ENCODE results near the gene PRDX6.
"Not testable (repeated sequence)": the region's sequence is repeated elsewhere in the genome, so short reads cannot be mapped to it uniquely, and the experiment has no call there.

Gene PRDX6

GRCh38 chr1:173477286-173478093 is at the start of gene PRDX6:
PRDX6 (plus strand) TSS chr1:173477335; CDS start chr1:173477398, 63 bp downstream.
- no peak for DNase-seq

GRCh38 chr1:173429471-173430402 is 47.4 kb upstream of the PRDX6 start:
- peak; percentile 71 for DNase-seq

GRCh38 chr1:173430677-173431303 is 46.3 kb upstream of the PRDX6 start:
- DNase-seq = no peak

- peak; percentile 88 for DNase-seq
Observed at GRCh38 chr1:173431304-173432045, 45.7 kb upstream of the PRDX6 start.

- DNase-seq = no peak
Observed at GRCh38 chr1:173432331-173432730, 44.8 kb upstream of the PRDX6 start.

GRCh38 chr1:173433751-173434326 is 43.3 kb upstream of the PRDX6 start:
- no peak for DNase-seq

GRCh38 chr1:173436841-173437428 is 40.2 kb upstream of the PRDX6 start:
- no peak for DNase-seq

GRCh38 chr1:173438675-173439074 is 38.5 kb upstream of the PRDX6 start:
- no peak for DNase-seq

GRCh38 chr1:173440430-173440829 is 36.7 kb upstream of the PRDX6 start:
- DNase-seq = no peak

GRCh38 chr1:173444757-173445156 is 32.4 kb upstream of the PRDX6 start:
- DNase-seq = peak; percentile 18

- DNase-seq = no peak
Observed at GRCh38 chr1:173445164-173445563, 32.0 kb upstream of the PRDX6 start.

- DNase-seq = no peak
Observed at GRCh38 chr1:173445656-173446055, 31.5 kb upstream of the PRDX6 start.

- DNase-seq = no peak
Observed at GRCh38 chr1:173447224-173447623, 29.9 kb upstream of the PRDX6 start.

- DNase-seq = no peak
Observed at GRCh38 chr1:173448945-173449344, 28.2 kb upstream of the PRDX6 start.

- no peak for DNase-seq
Observed at GRCh38 chr1:173451981-173452380, 25.2 kb upstream of the PRDX6 start.

GRCh38 chr1:173453982-173454381 is 23.2 kb upstream of the PRDX6 start:
- DNase-seq = no peak

- no peak for DNase-seq
Observed at GRCh38 chr1:173454966-173455524, 22.1 kb upstream of the PRDX6 start.

- no peak for DNase-seq
Observed at GRCh38 chr1:173459885-173460284, 17.2 kb upstream of the PRDX6 start.

- DNase-seq = not testable (repeated sequence)
Observed at GRCh38 chr1:173462666-173463065, 14.5 kb upstream of the PRDX6 start.

GRCh38 chr1:173464185-173464584 is 12.9 kb upstream of the PRDX6 start:
- not testable (repeated sequence) for DNase-seq

GRCh38 chr1:173467426-173467825 is 9.7 kb upstream of the PRDX6 start:
- DNase-seq = no peak
